Measurements from ENCODE around the gene DCBLD2. TPM values are rescaled to one million over a fixed set of nuclear protein-coding genes. Genes with fewer than 3 reads are reported as not detected.

Gene DCBLD2
- total RNA-seq, 3 donors from 2014 or later: 27.2 to 46.7 (median 29.6) TPM

DNA sequence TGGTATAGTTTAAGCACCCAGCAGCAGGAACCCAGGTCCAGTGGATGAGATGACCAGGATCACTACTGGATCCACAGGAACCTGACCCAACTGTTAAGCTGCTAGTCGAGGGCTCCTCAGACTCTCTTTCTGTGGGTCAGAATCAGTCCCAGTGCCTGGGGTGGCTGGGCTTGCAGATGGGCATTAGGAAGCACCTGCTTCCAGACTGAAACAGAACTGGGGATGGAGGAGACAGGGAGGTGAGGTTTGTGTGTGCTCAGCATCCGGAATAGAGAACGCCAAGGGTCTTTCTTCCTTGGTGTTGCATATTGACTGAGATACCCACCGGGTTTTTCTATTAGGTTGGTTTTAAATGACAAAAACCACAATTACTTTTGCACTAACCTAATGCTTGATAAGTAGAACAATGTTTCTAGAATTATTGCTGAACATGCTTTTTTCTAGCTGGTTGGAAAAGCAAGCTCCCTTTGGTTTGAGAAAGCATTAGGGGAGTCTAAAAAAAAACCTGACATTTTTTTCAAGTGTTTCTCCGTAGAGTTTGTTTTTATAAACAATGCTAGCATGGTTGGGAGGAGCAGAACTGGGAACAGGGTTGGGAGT lies 137.6 kb downstream of the DCBLD2 start:
- Histone ChIP-seq H3K4me1 (no peaks in the 10 kb centered on the region), H3K9me3 (no peaks in the 10 kb centered on the region), H3K36me3 (no peaks in the 10 kb centered on the region), H3K27me3 (no peaks in the 10 kb centered on the region), H3K4me3 (no peak overlapping the region), H3K27ac (no peak overlapping the region)
- DNase-seq (ENCODE audit: low spot score in 2 of 2): no peak
- TF ChIP-seq POLR2A (IDR thresholded peaks at IDR 0.05) (no peak), POLR2AphosphoS5 (IDR thresholded peaks at IDR 0.05) (no peak)
- TF ChIP-seq, protein P1, sequence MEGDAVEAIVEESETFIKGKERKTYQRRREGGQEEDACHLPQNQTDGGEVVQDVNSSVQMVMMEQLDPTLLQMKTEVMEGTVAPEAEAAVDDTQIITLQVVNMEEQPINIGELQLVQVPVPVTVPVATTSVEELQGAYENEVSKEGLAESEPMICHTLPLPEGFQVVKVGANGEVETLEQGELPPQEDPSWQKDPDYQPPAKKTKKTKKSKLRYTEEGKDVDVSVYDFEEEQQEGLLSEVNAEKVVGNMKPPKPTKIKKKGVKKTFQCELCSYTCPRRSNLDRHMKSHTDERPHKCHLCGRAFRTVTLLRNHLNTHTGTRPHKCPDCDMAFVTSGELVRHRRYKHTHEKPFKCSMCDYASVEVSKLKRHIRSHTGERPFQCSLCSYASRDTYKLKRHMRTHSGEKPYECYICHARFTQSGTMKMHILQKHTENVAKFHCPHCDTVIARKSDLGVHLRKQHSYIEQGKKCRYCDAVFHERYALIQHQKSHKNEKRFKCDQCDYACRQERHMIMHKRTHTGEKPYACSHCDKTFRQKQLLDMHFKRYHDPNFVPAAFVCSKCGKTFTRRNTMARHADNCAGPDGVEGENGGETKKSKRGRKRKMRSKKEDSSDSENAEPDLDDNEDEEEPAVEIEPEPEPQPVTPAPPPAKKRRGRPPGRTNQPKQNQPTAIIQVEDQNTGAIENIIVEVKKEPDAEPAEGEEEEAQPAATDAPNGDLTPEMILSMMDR (IDR thresholded peaks at IDR 0.05): no peak
- intact Hi-C loops (cut with DNase I; ENCODE audit: low total_unique reads): no loop called here

DNA sequence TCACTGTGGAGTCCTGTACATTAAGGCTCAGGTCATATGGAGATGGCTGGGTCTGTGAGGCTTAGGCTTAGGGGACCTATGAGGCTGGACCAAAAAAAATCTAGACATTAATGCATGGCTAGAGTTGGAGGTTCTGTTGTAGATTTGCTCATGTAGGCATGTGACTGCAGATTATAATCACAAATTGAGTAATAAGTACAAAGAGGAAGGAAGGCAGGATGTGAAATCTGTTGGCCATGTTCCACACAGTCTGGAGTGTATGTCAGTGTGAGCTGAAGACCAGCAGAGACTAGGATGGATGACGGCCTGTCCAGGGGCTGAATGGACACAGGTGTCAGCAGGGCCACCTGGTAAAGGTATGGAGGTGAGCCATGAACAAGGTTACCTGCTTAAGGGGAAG lies 138.4 kb downstream of the DCBLD2 start, which contains the start of gene ST3GAL6:
TSS of gene ST3GAL6 (plus strand) at position 265 of the 400 bp plus-strand sequence. CDS start 5,101 bp downstream, outside the sequence.
- no peaks in the 10 kb centered on the region for H3K27me3 ChIP-seq
- DNase-seq (ENCODE audit: low spot score in 2 of 2): no peak
- H3K4me1 ChIP-seq: no peaks in the 10 kb centered on the region
- no peaks in the 10 kb centered on the region for H3K36me3 ChIP-seq
- H3K9me3 ChIP-seq: no peaks in the 10 kb centered on the region
- no peak within 1 kb of the TSS for H3K4me3 ChIP-seq
- H3K27ac ChIP-seq: peak within 1 kb of the TSS in 1 of 2 donors; percentile 38
- intact Hi-C loops (cut with DNase I; ENCODE audit: low total_unique reads): no loop called here
- TF ChIP-seq POLR2AphosphoS5 (IDR thresholded peaks at IDR 0.05) (peak in 2 of 3 donors; percentile 18 to 41), POLR2A (IDR thresholded peaks at IDR 0.05) (no peak)
- TF ChIP-seq, protein P1 (IDR thresholded peaks at IDR 0.05): no peak

DNA sequence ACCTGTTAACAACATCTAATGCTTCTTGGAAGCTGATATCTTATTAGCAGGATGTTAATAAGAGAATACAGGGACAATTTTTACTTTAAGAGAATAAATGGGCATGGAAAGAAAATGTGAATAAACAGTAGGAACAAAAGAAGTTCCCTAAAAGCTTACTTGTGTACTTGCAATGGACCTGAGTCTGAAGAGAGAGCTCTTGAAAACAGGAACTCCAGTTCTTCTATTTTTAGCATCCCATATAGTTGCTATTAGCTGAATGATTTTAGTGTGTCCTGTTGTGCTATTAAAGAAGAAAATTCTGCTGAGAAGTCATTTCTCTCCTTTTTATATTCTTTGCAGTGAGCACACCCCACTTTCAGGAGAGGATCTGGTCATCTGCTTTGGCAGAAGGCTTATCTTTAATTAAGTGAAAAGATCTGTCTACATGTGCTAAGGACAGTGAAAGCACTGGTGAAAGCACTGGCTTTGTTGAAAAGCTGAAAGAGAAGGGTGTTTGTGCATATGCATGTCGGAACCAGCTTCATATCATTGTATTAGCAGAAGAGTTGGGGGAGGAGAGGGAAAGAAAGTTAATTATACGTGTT lies 139.8 kb downstream of the DCBLD2 start:
- H3K4me1 ChIP-seq: no peaks in the 10 kb centered on the region
- no peaks in the 10 kb centered on the region for H3K9me3 ChIP-seq
- intact Hi-C loops (cut with DNase I; ENCODE audit: low total_unique reads): no loop called here
- no peak overlapping the region for H3K27ac ChIP-seq
- DNase-seq (ENCODE audit: low spot score in 2 of 2): no peak
- H3K4me3 ChIP-seq: no peak overlapping the region
- no peaks in the 10 kb centered on the region for H3K36me3 ChIP-seq
- TF ChIP-seq, protein P1 (IDR thresholded peaks at IDR 0.05): no peak
- TF ChIP-seq POLR2A (IDR thresholded peaks at IDR 0.05) (no peak), POLR2AphosphoS5 (IDR thresholded peaks at IDR 0.05) (no peak)
- no peaks in the 10 kb centered on the region for H3K27me3 ChIP-seq

DNA sequence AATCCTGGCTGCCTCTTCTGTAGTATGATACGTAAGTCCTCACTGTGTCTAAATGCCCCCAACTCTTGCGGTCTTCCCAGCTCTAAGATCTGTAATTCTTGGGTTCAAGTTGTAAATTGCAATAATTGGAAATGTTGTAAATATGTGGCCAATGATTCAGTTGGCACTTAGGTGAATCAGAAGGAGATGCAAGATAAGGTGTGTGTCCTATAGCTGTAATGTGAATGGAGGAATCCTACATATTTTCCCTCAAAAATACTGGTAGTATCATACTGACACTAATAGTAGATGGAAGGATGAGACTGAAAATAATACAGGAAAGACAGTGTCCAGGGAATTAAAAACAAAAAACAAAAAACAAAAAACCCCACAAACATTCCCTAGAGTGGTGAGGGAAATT lies 141.9 kb downstream of the DCBLD2 start:
- no peaks in the 10 kb centered on the region for H3K36me3 ChIP-seq
- TF ChIP-seq, protein P1 (IDR thresholded peaks at IDR 0.05): no peak
- no peak for TF ChIP-seq POLR2AphosphoS5 (IDR thresholded peaks at IDR 0.05)
- no peak for TF ChIP-seq POLR2A (IDR thresholded peaks at IDR 0.05)
- intact Hi-C loops (cut with DNase I; ENCODE audit: low total_unique reads): loop anchor here (10.0 kb wide), 1 partner anchor 45 kb away; no protein-coding TSS in a partner anchor
- H3K9me3 ChIP-seq: no peaks in the 10 kb centered on the region
- DNase-seq (ENCODE audit: low spot score in 2 of 2): no peak
- no peak overlapping the region for H3K27ac ChIP-seq
- no peaks in the 10 kb centered on the region for H3K4me1 ChIP-seq
- no peaks in the 10 kb centered on the region for H3K27me3 ChIP-seq
- no peak overlapping the region for H3K4me3 ChIP-seq

DNA sequence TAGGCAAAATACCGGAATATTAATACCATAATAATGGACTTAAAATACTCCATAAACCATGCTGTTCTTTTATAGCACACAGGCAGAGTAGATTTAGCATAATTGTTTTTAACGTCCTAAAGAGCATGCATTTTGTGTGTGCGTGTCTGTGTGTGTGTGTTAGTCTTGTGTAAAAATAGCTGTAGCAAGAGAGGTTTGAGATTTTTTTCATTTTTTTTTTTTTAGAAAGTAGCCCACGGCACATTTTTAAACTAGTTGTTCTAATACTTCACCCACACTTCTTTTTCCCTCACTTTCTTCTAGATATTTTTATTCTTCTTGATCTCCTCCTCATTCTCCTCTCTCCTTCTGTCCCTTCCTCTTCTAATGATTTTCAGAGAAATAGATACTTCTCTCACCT lies 145.9 kb downstream of the DCBLD2 start:
- TF ChIP-seq, protein P1 (IDR thresholded peaks at IDR 0.05): no peak

More for the DNA sequence above, 145.9 kb downstream of the DCBLD2 start:
- no peaks in the 10 kb centered on the region for H3K27me3 ChIP-seq
- no peak overlapping the region for H3K27ac ChIP-seq
- intact Hi-C loops (cut with DNase I; ENCODE audit: low total_unique reads): loop anchor here (10.0 kb wide), 1 partner anchor 49 kb away; no protein-coding TSS in a partner anchor
- no peak for DNase-seq (ENCODE audit: low spot score in 2 of 2)
- no peak overlapping the region for H3K4me3 ChIP-seq
- no peaks in the 10 kb centered on the region for H3K4me1 ChIP-seq
- H3K9me3 ChIP-seq: no peaks in the 10 kb centered on the region
- H3K36me3 ChIP-seq: no peaks in the 10 kb centered on the region
